Esophagus squamous epithelium (tissue), 4 donors: Measurements from ENCODE around the gene GPR62.

Source experiments
- POLR2A ChIP-seq, 4 donors: fragments of 450-650 bp; IDR thresholded peaks; one replicate each; pipeline ENCODE4 v1.6.1; 2017; ENCODE audit warnings: antibody characterized with exemption in 4 of 4, mild to moderate bottlenecking in 4 of 4, moderate library complexity in 3 of 4
- TF ChIP-seq, protein P1 (sequence below), 6 experiments: fragments of 450-650 bp in 4 of 6; fragments of 200-600 bp in 2 of 6; sonication (generic) in 2 of 6; IDR thresholded peaks; one replicate each; pipeline ENCODE4 v1.5.1; 2016 to 2019; ENCODE audit warnings: antibody characterized with exemption in 6 of 6, mild to moderate bottlenecking in 4 of 6, moderate library complexity in 4 of 6

DNA sequence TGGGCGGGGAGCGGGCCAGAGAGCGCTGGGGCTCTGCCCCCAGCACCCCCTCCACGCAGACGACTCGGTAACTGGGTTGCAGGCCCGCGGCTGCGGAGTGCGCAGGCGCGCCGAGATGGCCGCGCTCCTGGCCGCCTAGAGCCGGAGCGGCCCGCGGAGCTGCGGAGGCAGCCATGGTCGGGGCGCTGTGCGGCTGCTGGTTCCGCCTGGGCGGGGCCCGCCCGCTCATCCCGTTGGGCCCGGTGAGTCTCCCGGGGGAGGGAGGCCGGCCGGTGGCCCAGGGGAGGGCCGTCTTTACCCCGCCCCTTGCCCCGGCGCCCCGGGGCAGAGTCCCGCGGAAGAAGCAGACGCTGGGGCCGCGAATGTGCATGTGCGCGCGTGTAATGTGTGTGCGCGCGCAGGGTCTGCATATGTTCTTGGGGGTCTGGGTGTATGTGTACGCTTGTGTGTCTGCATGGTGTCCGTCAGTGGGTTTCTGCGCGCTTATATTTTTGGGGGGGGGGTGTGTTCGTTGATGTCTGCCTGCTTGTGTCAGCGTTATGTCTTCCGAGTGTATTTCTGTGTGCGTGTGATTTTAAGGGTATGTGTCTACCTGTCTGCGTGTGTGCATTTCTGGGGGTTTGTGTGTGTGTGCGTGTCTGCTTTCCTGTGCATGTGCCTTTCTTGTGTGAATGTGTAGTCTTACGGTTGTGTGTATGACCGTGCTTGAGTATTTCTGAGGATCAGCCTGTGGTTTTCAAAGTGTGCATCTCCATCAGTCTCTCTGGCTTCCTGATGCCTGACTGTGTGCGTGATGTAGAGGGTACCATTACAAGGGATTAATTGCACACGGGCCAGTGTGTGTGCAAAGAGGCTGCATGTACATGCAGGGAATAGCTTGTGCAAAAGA lies 20.0 kb downstream of the GPR62 start, which contains the start of gene ABHD14A:
- peak in 2 of 4 donors; percentile 63 to 74 for TF ChIP-seq POLR2A (IDR thresholded peaks at IDR 0.05)
- TF ChIP-seq, protein P1, sequence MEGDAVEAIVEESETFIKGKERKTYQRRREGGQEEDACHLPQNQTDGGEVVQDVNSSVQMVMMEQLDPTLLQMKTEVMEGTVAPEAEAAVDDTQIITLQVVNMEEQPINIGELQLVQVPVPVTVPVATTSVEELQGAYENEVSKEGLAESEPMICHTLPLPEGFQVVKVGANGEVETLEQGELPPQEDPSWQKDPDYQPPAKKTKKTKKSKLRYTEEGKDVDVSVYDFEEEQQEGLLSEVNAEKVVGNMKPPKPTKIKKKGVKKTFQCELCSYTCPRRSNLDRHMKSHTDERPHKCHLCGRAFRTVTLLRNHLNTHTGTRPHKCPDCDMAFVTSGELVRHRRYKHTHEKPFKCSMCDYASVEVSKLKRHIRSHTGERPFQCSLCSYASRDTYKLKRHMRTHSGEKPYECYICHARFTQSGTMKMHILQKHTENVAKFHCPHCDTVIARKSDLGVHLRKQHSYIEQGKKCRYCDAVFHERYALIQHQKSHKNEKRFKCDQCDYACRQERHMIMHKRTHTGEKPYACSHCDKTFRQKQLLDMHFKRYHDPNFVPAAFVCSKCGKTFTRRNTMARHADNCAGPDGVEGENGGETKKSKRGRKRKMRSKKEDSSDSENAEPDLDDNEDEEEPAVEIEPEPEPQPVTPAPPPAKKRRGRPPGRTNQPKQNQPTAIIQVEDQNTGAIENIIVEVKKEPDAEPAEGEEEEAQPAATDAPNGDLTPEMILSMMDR (IDR thresholded peaks at IDR 0.05): peak in 2 of 6 experiments; percentile 5 to 22
